Activated T-helper 9 cell treated with anti-CD3 and anti-CD28 coated beads, Interleukin-2, amount 50 U/mL, for 16 hours (primary cell): ENCODE results near the gene DTD2.
A peak's percentile ranks its signal among the peaks of the same experiment; 100 is the strongest.
"Not testable (repeated sequence)": the region's sequence is repeated elsewhere in the genome, so short reads cannot be mapped to it uniquely, and the experiment has no call there.

Experiments used
- DNase-seq: peaks from one replicate; pipeline ENCODE4 v3.0.0-alpha.2; 2020; ENCODE audit warnings: low read depth

The DTD2 gene

DNA sequence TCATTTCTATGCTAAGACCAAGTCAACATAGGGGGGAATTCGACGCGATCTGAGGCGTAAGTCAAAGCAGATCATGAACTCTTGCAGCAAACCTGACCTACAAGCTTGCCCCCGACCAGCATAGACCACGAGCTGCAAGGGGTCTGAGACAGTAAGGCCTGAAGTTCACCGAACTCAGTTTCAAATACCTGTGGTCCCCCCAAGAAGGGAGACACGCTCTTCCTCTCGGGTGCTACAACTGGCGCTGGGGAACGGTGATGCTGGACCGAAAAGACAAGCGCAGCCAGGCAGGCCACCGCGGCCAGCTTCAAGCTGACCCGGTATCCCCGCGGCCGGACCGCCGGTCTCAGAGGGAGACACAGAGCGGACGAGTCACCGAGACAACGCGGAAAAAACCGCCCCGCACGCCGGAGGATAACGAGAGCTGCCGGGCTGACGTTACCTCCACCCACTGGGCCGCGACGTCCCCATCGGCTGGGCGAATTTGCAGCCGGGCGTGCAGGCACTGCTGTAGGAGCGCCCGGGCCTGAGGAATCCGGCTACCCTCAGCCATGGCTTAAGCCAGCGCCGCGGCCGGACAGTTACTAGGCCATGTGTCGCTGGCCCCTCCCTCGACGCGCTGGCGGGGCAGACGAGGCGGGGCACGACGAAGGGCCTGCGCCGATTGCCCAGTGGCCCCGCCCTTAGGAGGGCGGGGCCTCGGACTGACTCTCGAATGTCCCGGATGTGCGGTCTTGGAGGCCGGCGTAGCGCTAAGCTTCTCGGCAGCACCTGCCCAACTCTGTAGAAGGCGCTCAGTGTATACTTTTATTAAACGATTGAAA is at the start of gene DTD2:
TSS of gene DTD2 (minus strand) at position 666 of the 824 bp plus-strand sequence. CDS start at position 553, 113 bp downstream.
- DNase-seq = peak; percentile 84

DNA sequence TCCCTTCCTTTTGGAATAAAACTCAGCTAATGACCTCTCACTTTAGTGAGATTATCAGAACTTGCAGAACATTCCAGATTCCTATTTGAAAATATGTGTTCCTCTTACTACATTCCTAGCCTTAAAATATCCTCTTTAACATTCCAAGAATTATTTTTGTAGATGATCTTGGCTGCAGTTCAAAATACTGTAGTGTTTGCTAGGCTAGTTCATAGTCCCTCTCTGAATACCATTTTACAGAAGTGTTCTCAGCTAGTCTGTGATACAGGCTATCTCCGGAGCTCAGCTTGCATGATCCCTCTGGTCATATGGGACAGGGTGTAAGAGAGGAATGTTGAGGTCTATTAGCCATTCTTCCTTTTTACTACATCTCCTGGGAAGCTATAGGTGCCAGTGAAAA is 48.1 kb upstream of the DTD2 start:
- no peak for DNase-seq

DNA sequence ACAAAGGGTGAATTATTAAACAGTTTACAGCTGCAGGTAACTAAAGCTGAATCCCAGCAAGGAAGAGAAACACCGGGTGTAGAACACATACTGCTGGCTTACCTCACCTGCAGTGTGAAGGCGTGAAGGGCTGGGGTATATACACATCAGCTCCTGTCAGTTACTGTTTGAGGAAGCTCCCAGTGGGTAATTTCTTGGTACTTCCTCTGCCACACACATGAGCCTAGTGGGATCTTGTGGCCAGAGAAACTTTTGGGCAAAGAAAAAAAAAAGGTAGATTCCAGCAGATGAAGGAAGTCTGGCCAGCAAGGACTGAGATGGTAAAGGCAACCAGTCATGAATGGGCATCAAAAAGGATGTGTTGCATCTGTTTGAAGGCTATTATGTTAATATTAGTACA is 44.6 kb upstream of the DTD2 start:
- DNase-seq = no peak

DNA sequence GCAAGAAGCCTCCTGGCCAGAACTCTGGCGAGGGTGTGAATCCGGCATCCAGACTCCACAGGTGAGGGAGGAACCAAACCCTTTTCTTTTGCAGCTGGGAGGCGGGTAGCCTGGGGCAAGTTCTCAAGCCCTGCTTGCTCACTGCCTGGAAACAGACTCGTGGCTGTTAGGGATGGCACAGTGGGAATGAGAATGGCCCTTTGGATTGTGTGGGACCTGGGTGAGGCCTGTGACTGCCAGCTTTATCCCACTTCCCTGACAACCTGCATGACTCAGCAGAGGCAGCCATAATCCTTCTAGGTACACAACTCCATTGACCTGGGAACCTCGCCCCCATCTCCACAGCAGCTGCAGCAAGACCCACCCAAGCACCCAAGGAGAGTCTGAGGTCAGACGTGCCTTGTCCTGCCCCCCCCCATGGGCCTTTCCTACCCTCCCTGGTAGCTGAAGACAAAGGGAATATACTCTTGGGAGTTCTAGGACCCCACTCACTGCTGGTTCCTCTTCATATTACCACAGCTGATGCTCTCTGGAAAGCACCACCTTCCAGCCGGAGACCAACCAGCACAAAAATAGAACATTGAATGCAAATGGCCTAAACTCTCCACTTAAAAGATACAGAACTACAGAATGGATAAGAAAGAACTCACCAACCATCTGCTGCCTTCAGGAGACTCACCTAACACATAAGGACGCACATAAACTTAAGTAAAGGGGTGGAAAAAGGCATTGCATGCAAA is 35.6 kb upstream of the DTD2 start:
- DNase-seq = no peak

DNA sequence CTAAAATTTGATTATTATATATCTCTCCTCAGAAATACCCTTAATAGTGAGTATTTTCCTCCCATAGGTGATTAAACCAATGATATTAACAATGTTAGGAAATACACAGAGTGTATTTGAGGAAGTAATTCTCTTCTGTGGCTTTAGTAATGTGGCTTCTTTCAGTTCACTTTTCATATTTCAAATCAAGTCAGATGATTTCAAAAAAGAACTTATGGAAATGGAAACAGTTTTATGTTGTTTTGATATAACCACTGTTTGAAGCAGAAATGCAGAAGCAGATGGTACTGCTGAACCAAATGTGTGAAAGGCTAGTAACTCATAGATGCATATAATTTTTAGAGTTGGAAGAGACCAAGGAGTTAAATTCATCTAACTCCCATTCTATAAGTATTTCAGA is 32.4 kb upstream of the DTD2 start:
- no peak for DNase-seq

DNA sequence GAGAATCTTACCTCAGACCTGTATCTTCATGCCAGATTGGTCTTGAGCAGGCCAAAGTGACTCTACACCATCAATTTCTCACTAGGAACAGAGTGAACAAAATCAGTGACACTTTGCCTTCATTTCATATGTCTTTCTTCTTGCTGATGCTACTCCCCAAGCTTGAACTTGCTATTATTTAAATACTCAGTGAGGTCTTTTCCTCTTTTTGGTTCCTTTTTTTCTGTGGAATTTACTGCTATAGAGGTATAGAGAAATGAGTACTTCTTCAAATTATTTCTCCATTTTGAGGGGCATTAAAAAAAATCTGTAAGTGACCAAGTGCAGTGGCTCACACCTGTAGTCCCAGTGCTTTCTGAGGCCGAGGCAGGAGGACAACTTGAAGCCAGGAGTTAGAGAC is 30.6 kb upstream of the DTD2 start, which contains the start of gene GPR33:
TSS of gene GPR33 (minus strand) at position 154 of the 400 bp plus-strand sequence. CDS start 4,074 bp downstream, outside the sequence.
- no peak for DNase-seq

DNA sequence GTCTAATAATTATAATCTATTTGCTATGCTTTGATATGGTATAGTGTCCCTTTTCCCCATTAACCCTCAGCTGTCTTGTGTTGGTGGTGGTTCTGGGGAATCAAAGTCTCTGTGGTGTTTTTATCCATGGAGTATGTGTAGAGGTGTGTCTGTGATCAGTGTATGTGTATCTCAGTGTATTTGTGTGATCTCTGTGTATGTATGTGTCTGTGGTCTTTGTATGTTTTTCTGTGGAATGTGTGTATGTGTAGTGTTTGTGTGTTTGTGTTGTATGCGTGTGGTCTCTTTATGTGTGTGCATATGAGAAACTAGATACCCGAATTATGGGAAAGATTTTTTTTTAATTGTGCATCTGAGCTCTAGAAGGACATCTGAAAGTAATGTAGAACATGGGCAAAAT is 29.5 kb upstream of the DTD2 start:
- no peak for DNase-seq

DNA sequence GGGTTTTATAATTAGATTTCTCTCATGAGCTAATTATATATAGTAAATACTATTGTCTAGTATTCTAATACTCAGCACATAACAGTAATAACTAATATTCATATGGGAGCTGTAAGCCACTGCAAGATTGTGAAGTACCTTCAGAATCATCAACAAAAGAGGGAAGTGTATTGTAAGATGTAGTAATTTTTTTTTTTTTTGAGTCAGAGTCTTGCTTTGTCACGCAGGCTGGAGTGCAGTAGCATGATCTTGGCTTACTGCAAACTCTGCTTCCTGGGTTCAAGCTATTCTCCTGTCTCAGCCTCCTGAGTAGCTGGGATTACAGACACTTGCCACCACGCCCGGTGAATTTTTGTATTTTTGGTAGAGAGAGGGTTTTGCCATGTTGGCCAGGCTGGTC is 27.4 kb upstream of the DTD2 start:
- DNase-seq = no peak

DNA sequence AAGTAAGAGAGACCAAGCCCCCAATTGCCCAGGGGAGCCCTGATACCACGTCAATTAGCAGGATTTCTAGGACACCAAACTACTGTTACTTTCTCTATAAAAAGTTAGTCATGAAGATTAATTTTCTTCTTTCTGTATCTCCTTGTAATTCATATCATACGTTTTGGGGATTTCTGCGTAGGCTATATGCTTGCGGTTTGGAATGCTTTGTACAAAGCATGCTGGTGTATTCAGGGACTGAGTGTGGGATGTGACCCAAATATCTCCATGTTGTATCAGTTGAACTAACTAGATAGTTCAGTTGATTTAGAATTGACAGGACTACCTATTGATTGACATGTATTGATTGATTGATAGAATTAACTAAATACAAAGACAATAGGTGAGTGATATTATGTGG is 22.9 kb upstream of the DTD2 start:
- no peak for DNase-seq

DNA sequence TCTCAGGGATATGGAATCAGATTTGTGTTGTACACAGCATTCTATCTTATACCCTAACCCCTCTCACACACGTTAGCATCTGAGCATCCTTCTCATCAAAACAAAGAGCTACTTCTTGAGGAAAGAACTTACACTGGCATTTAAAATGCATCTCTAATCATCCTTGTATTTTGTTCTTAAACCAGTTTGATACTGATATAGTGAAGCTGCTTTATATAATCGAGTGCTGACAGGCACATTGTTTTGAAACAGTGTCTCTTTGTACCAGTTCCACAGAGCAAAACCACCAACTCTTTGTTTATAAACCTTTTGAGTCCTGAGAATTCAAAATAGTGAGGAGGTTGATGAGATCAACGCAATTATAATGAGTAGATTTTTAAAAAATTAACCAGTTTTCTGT is 21.7 kb upstream of the DTD2 start:
- DNase-seq = no peak

DNA sequence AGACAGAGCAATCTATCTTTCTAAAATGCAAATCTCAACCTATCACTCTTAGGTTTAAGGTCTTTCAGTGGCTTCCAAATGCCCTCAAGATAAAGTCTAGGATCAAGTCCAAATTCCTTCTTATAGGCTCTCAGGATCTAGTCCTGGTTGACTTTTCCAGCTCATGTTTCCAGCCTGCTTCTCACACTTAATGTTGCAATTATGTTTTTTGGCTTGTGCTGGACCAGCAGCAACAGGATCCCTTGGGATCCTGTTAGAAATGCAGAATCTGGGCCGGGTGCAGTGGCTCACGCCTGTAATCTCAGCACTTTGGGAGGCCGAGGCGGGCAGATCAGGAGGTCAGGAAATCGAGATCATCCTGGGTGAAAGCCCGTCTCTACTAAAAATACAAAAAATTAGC is 19.9 kb upstream of the DTD2 start:
- no peak for DNase-seq

DNA sequence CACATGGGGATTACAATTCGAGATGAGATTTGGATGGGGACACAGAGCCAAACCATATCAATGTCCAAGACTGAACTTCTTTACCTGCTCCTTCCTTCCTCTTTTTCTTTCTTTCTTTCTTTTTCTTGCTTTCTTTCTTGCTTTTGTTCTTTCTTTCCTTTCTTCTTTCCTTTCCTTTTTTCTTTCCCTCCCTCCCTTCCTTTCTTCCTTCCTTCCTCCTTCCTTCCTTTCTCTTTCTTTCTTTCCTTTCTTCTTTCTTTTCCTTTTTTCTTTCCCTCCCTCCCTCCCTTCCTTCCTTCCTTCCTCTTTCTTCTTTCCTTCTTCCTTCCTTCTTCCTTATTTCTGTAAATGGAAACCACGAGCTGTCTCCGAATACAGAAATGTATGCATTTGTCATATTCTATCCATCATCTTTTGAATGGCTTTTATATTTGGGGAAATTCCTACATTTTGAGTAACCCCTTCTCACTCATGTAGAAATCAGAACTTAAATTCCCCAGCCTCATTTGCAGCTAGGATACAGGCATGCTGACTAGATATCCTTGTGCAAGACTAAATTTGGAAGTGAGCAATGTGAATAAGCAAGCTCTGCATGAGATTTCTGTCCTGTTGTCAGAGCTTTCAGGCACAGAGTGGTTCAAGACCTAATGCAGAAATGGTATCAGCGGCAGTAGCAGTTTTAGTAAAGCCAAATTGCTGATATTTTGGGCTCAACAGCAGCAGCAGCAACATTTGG is 19.0 kb upstream of the DTD2 start:
- no peak for DNase-seq

DNA sequence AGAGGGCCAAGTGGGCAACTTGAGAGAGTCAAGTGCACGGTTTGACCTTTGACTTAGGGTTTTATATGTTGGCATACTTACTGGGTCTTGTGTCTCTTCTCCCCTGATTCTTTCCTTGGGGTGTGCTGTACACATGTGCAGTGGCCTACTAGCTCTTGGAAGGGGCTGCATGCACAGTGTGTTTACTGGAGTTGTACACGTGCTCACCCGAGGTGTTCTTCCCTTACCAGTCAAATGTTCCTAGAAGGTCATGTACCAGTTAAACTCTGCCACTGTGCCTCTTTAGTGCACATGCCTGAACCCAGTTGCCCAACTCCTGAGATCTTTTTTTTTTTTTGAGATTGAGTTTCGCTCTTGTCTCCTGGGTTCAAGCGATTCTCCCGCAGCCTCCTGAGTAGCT is 9.2 kb upstream of the DTD2 start:
- no peak for DNase-seq

DNA sequence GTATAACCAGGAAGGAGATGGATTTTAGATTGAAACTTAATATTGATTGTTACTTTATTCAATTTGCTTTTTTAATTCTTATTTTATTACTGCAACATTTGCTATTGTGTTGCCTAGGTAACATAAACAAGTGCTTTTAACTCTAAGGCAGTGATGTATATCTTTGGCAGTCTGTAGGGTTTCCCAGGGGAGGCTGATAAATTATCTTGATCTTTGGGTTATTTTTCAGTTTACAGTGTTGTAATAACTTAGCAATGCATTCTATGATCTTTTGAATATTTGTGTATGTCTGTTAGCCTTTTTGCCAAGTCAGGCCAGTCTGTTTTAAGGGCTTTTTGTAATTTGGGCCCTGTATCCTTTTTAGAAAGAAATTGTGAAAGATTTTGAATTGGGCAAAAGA is 7.8 kb upstream of the DTD2 start:
- no peak for DNase-seq

DNA sequence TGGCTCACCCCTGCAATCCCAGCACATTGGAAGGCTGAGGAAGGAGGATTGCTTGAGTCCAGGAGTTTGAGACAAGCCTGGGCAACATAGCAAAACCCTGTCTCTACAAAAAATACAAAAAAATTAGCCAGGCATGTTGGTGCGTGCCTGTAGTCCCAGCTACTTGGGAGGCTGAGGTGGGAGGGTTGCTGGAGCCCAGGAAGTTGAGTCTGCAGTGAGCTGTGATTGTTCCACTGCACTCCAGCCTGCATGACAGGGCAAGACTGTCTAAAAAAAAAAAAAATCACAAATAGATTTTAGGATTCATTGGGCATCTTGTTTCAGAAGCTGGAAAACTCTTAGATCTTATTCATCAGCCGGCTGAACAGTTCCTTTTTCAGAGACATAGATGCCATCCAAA is 5.1 kb upstream of the DTD2 start:
- DNase-seq = not testable (repeated sequence)

DNA sequence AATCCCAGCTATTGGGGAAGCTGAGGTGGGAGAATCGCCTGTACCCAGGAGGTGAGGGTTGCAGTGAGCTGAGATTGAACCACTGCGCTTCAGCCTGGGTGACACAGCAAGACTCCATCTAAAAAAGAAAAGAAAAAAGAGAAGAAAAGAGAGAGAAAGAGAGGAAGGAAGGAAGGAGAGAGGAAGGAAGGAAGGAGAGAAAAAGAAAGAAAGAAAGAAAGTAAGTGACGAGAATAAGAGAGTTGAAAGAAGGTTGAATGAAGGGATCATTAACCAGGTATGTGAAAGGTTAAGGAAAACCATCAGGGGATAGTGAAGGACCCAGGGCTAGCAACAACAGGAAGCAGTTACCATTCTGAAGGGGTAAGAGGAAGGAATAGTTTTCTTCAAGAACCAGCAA is 4.2 kb upstream of the DTD2 start:
- DNase-seq = no peak

DNA sequence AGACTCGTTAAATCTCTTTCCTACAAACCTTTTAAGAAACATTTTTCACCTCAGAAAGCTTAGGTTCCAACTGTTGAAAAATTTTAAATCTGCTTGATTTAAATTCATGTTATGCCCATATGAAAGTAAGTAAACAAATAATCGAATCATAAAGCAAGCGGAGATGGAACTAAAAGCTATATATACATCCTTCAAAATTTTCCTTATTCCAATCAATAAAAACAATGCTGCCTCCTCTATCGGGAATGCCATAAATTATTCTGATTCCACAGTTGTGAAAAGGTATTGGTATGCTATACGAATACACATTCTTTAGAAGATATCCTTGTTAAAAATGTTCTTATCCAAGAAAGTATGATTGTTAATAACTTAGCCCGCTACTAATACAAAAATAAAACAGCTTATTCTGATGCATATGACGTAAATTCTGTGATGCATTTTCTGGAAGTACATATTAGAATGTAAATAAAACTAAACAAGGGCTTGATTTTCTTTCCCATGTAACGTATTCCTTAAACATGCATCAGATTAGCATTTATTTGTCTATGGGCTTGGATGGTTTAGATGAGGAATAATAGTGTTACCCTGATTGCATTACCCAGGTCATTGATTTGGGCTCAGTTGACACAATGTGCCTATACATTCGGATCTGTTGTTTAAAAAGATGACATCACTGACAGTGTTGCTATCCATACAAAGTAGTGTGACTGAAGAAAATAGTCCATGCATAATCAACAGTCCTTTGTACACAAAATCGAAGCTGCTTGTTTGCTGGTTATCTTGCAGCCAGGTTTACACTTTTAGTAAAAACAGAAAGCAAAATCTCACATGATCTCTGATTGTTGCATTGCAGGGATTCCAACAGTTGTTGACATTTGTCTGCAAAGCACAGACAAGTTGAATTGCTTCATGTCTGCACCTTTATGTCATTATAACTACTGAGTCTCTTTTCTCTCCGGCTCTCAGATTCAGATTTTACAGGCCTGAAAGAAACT is 656 bp upstream of the DTD2 start:
- no peak for DNase-seq

DNA sequence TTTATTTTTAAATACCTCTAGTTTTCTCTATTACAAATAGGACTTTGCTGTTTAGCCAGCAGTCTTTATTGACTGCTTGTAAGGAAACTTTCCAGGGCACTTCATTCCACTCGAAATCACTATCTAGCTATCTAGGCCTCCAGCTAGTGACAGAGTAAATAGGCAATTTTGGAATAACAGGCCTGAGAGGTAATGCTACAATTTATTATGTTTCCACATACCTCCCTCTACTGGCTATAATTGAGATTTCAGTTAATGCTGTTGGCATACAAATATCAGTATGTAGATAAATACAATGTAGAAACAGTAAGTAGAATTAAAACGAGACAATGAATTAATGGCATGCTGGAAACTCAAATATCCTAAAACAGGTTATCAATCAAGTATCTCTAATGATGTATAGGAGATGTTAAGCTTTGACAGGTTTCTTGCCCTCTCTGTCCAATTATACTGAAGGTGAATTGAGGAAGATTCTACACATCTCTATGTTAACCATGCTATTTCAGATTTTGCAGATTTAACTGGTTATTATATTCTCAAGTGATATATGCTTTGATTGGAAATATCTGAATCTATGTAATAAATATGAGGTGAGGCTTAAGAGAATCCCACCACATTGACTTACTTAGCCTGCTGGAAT is 7.2 kb downstream of the DTD2 start:
- DNase-seq = no peak

DNA sequence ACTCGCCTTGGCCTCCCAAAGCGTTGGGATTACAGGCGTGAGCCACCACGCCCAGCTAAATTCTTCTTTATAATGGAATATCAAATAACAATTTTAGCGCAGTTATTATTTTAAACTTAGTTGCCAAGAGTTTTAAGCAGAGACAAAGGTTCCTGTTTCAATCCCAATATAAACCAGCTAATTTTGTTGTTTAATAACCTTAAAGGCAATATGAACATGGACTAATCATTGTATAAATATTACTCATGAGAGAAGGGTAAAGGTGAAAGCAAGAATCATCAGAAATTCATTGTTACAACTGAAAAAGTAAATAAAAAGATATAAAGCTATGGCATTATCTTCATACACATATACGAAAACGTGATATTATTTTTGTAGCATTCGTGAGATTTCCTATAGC is 8.2 kb downstream of the DTD2 start:
- no peak for DNase-seq

DNA sequence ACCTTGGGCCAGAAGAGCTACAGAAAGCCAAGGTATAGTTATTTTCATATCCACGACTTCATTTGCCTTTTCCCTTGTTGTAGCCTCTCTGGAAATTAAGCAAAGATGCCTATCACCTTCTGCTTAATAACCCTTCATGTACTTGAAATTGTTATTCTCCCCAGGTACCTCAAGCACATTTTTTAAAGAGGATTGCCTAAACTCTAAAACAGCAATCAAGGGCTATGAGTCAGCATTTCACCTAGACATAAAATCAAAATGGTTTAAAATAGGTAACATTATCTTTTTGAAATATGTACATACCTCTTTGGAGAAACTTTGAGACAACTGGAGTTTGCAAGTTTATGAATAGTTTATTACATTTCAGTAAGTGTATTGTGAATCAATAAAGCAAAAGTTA is 11.6 kb downstream of the DTD2 start:
- DNase-seq = no peak

DNA sequence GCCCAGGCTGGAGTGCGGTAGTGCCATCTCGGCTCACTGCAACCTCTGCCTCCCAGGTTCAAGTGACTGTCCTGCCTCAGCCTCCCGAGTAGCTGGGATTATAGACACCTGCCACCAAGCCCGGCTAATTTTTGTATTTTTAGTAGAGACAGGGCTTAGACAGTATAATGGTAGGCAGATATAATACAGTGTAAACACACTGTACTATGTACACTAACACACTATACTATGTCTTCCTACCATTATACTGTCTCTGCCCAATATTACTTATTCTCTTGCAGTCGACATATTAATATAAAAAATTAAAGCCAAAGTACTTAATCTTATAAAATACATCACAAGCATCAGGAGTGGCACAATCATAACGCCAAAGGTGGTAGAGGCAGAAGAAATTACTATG is 15.0 kb downstream of the DTD2 start:
- DNase-seq = no peak
